Measurements from ENCODE around the gene SWT1.
"Not testable (repeated sequence)": the region's sequence is repeated elsewhere in the genome, so short reads cannot be mapped to it uniquely, and the experiment has no call there.

Gene SWT1

GRCh38 chr1:185162491-185162890 lies 5.5 kb downstream of the SWT1 start:
- no peak overlapping the region for H3K4me3 ChIP-seq (ENCODE audit: low read depth, low read length)

GRCh38 chr1:185166106-185166505 lies 9.1 kb downstream of the SWT1 start:
- no peak overlapping the region for H3K4me3 ChIP-seq (ENCODE audit: low read depth, low read length)

- H3K4me3 ChIP-seq (ENCODE audit: low read depth, low read length), result no peak overlapping the region
These were observed 13.4 kb downstream of the SWT1 start for GRCh38 chr1:185170291-185170848.

- H3K4me3 ChIP-seq (ENCODE audit: low read depth, low read length), result no peak overlapping the region
These were observed 36.8 kb downstream of the SWT1 start for GRCh38 chr1:185193756-185194155.

GRCh38 chr1:185198712-185199111 lies 41.7 kb downstream of the SWT1 start:
- H3K4me3 ChIP-seq (ENCODE audit: low read depth, low read length), result not testable (repeated sequence)

GRCh38 chr1:185200889-185201288 lies 43.9 kb downstream of the SWT1 start:
- H3K4me3 ChIP-seq (ENCODE audit: low read depth, low read length), result no peak overlapping the region

GRCh38 chr1:185207170-185207569 lies 50.2 kb downstream of the SWT1 start:
- H3K4me3 ChIP-seq (ENCODE audit: low read depth, low read length), result no peak overlapping the region

GRCh38 chr1:185207980-185208602 lies 51.1 kb downstream of the SWT1 start:
- no peak overlapping the region for H3K4me3 ChIP-seq (ENCODE audit: low read depth, low read length)

- no peak overlapping the region for H3K4me3 ChIP-seq (ENCODE audit: low read depth, low read length)
These were observed 51.7 kb downstream of the SWT1 start for GRCh38 chr1:185208626-185209180.

GRCh38 chr1:185209357-185209756 lies 52.4 kb downstream of the SWT1 start:
- not testable (repeated sequence) for H3K4me3 ChIP-seq (ENCODE audit: low read depth, low read length)

- no peak overlapping the region for H3K4me3 ChIP-seq (ENCODE audit: low read depth, low read length)
These were observed 56.1 kb downstream of the SWT1 start for GRCh38 chr1:185213091-185213490.

- no peak overlapping the region for H3K4me3 ChIP-seq (ENCODE audit: low read depth, low read length)
These were observed 58.9 kb downstream of the SWT1 start for GRCh38 chr1:185215911-185216310.

GRCh38 chr1:185224132-185224531 lies 67.2 kb downstream of the SWT1 start:
- H3K4me3 ChIP-seq (ENCODE audit: low read depth, low read length), result no peak overlapping the region

- no peak overlapping the region for H3K4me3 ChIP-seq (ENCODE audit: low read depth, low read length)
These were observed 70.2 kb downstream of the SWT1 start for GRCh38 chr1:185227161-185227560.

- no peak overlapping the region for H3K4me3 ChIP-seq (ENCODE audit: low read depth, low read length)
These were observed 72.0 kb downstream of the SWT1 start for GRCh38 chr1:185228979-185229378.

GRCh38 chr1:185229981-185230380 lies 73.0 kb downstream of the SWT1 start:
- H3K4me3 ChIP-seq (ENCODE audit: low read depth, low read length), result no peak overlapping the region

GRCh38 chr1:185232874-185233273 lies 75.9 kb downstream of the SWT1 start:
- no peak overlapping the region for H3K4me3 ChIP-seq (ENCODE audit: low read depth, low read length)

- H3K4me3 ChIP-seq (ENCODE audit: low read depth, low read length), result not testable (repeated sequence)
These were observed 77.2 kb downstream of the SWT1 start for GRCh38 chr1:185234183-185234582.

GRCh38 chr1:185237176-185237575 lies 80.2 kb downstream of the SWT1 start:
- not testable (repeated sequence) for H3K4me3 ChIP-seq (ENCODE audit: low read depth, low read length)

GRCh38 chr1:185237661-185238060 lies 80.7 kb downstream of the SWT1 start:
- no peak overlapping the region for H3K4me3 ChIP-seq (ENCODE audit: low read depth, low read length)

GRCh38 chr1:185238447-185238846 lies 81.5 kb downstream of the SWT1 start:
- no peak overlapping the region for H3K4me3 ChIP-seq (ENCODE audit: low read depth, low read length)

GRCh38 chr1:185239861-185240260 lies 82.9 kb downstream of the SWT1 start:
- no peak overlapping the region for H3K4me3 ChIP-seq (ENCODE audit: low read depth, low read length)

- no peak overlapping the region for H3K4me3 ChIP-seq (ENCODE audit: low read depth, low read length)
These were observed 84.2 kb downstream of the SWT1 start for GRCh38 chr1:185241127-185241526.

All from iPS-11a (cell line).